IMR-90 (cell line): Measurements from ENCODE around the gene KCTD16. TPM values are rescaled to one million over a fixed set of nuclear protein-coding genes. Genes with fewer than 3 reads are reported as not detected.

ENCODE experiments used
- ATAC-seq: fragments of 200-7000 bp; cut with Tn5 transposase; 2 replicates; pipeline ENCODE4 v1.9.1; 2020; ENCODE audit warnings: low read depth, mild to moderate bottlenecking, moderate library complexity
- BruUV-seq: library from RNA; stranded (reverse); fragments of 400-500 nt; replicated peaks from 2 replicates; lab custom pipeline; 2021; lab: Mats Ljungman, UMichigan
- CTCF ChIA-PET: fragments of 300-600 bp; formaldehyde crosslinking; extraction: SDS; loops from one replicate; lab custom pipeline; 2021; ENCODE audit warnings: antibody characterized with exemption; lab: Yijun Ruan, JAX
- POLR2A ChIA-PET: fragments of 300-600 bp; sonication (Branson Sonifier 250); formaldehyde crosslinking; loops from one replicate; lab custom pipeline; 2022; ENCODE audit warnings: antibody characterized with exemption; ENCODE audit not compliant: unreplicated experiment; lab: Charles Lee
- DNase-seq: peaks from one replicate; pipeline ENCODE4 v3.0.0; 2013
- H2AFZ ChIP-seq: replicated peaks from 2 replicates; pipeline ENCODE3; 2013; ENCODE audit warnings: low read length, mild to moderate bottlenecking; ENCODE audit not compliant: poor library complexity
- H2AK5ac ChIP-seq: 2 replicates; pipeline ENCODE4 v1.6.1; 2013; ENCODE audit warnings: low read depth, low read length, inconsistent platforms
- H2AK9ac ChIP-seq: replicated peaks from 2 replicates; pipeline ENCODE3; 2013; ENCODE audit warnings: mild to moderate bottlenecking, low read depth, low read length, moderate library complexity; ENCODE audit not compliant: poor library complexity
- H2BK120ac ChIP-seq: 2 replicates; pipeline ENCODE4 v1.6.1; 2013; ENCODE audit warnings: low read depth, low read length, inconsistent platforms
- H2BK15ac ChIP-seq: 3 replicates; pipeline ENCODE4 v1.6.1; 2013; ENCODE audit warnings: low read depth, low read length, inconsistent platforms
- H2BK20ac ChIP-seq: 2 replicates; pipeline ENCODE4 v1.6.1; 2013; ENCODE audit warnings: low read depth, mild to moderate bottlenecking, inconsistent platforms, low read length, moderate library complexity
- H2BK5ac ChIP-seq: 2 replicates; pipeline ENCODE4 v1.6.1; 2013; ENCODE audit warnings: mild to moderate bottlenecking, low read depth, low read length, inconsistent platforms; ENCODE audit not compliant: poor library complexity, severe bottlenecking
- H3K14ac ChIP-seq: replicated peaks from 2 replicates; pipeline ENCODE4 v1.6.1; 2013; ENCODE audit warnings: low read depth, low read length, inconsistent platforms
- H3K18ac ChIP-seq: 2 replicates; pipeline ENCODE4 v1.6.1; 2013; ENCODE audit warnings: low read depth, low read length, control low read depth
- H3K23ac ChIP-seq: 2 replicates; pipeline ENCODE4 v1.6.1; 2013; ENCODE audit warnings: low read depth, low read length, inconsistent platforms
- H3K27ac ChIP-seq: 2 replicates; pipeline ENCODE4 v1.5.1; 2013; ENCODE audit warnings: mild to moderate bottlenecking, control low read depth, low read length; ENCODE audit not compliant: insufficient read depth
- H3K27me3 ChIP-seq: 2 replicates; pipeline ENCODE4 v1.6.1; 2013; ENCODE audit warnings: low read length; ENCODE audit not compliant: control insufficient read depth, insufficient read depth
- H3K36me3 ChIP-seq: 2 replicates; pipeline ENCODE4 v1.6.1; 2013; ENCODE audit warnings: low read length, mixed read lengths; ENCODE audit not compliant: control insufficient read depth, insufficient read depth
- H3K4ac ChIP-seq: 2 replicates; pipeline ENCODE4 v1.6.1; 2013; ENCODE audit warnings: low read depth, low read length, inconsistent platforms
- H3K4me1 ChIP-seq: 2 replicates; pipeline ENCODE4 v1.6.1; 2013; ENCODE audit warnings: low read length, mixed read lengths; ENCODE audit not compliant: control insufficient read depth, insufficient read depth
- H3K4me2 ChIP-seq: 2 replicates; pipeline ENCODE4 v1.6.1; 2013; ENCODE audit warnings: low read depth, mild to moderate bottlenecking, control low read depth, low read length, moderate library complexity
- H3K4me3 ChIP-seq: 2 replicates; pipeline ENCODE4 v1.5.1; 2013; ENCODE audit warnings: low read depth, mild to moderate bottlenecking, control low read depth, low read length, moderate library complexity; ENCODE audit not compliant: insufficient read depth
- H3K56ac ChIP-seq: 2 replicates; pipeline ENCODE4 v1.6.1; 2013; ENCODE audit warnings: low read length, inconsistent platforms; ENCODE audit not compliant: insufficient read depth; ENCODE audit errors: extremely low read depth
- H3K79me1 ChIP-seq, 2 experiments: 2 replicates each; pipeline ENCODE4 v1.6.1; 2013; ENCODE audit warnings: low read length in 2 of 2, inconsistent platforms in 1 of 2, low read depth in 1 of 2
- H3K9ac ChIP-seq: 2 replicates; pipeline ENCODE4 v1.6.1; 2013; ENCODE audit warnings: low read depth, low read length, control low read depth
- H3K9me1 ChIP-seq: 2 replicates; pipeline ENCODE4 v1.6.1; 2013; ENCODE audit warnings: low read length, inconsistent platforms; ENCODE audit not compliant: insufficient read depth
- H3K9me3 ChIP-seq: 2 replicates; pipeline ENCODE4 v1.6.1; 2013; ENCODE audit warnings: low read length; ENCODE audit not compliant: control insufficient read depth, insufficient read depth
- H4K20me1 ChIP-seq: 2 replicates; pipeline ENCODE4 v1.6.1; 2013; ENCODE audit warnings: low read length, inconsistent platforms; ENCODE audit not compliant: insufficient read depth
- H4K5ac ChIP-seq: 2 replicates; pipeline ENCODE4 v1.6.1; 2013; ENCODE audit warnings: mild to moderate bottlenecking, low read depth, low read length, control low read depth
- H4K8ac ChIP-seq, 2 experiments: 2 replicates each; pipeline ENCODE4 v1.6.1; 2013; ENCODE audit warnings: low read depth in 2 of 2, low read length in 2 of 2, control low read depth in 1 of 2, inconsistent platforms in 1 of 2
- H4K91ac ChIP-seq: 2 replicates; pipeline ENCODE4 v1.6.1; 2013; ENCODE audit warnings: low read depth, low read length, inconsistent platforms; ENCODE audit not compliant: insufficient read depth
- CEBPB ChIP-seq: IDR thresholded peaks from 2 replicates; pipeline ENCODE4 v1.6.1; 2012; ENCODE audit warnings: low read depth, low read length, improper control_type of control experiment
- FOS ChIP-seq: fragments of 150-350 bp; IDR thresholded peaks from 2 replicates; pipeline ENCODE4 v1.6.1; 2016; ENCODE audit warnings: low read depth, low read length
- MXI1 ChIP-seq: IDR thresholded peaks from 2 replicates; pipeline ENCODE4 v1.6.1; 2012; ENCODE audit warnings: low read depth, mild to moderate bottlenecking, low read length, moderate library complexity, borderline replicate concordance
- USF2 ChIP-seq: fragments of 150-350 bp; IDR thresholded peaks from 2 replicates; pipeline ENCODE4 v1.6.1; 2017; ENCODE audit warnings: mild to moderate bottlenecking, antibody characterized with exemption, low read length, low read depth
- WGBS, 2 experiments: methylation state at CpG; one replicate each; pipeline versions ENCODE4 v1.1.5 to v1.1.7; 2013; ENCODE audit warnings: missing lambda C conversion rate in 2 of 2; ENCODE audit not compliant: insufficient read length in 1 of 2; ENCODE audit errors: extremely low coverage in 2 of 2; 5-methylcytosine and 5-hydroxymethylcytosine counted together
- dilution Hi-C: fragments of 300-500 bp; cut with HindIII; formaldehyde crosslinking; loops from one replicate; pipeline ENCODE4 v1.14.3; 2018; ENCODE audit warnings: low sequenced_read_pairs; ENCODE audit not compliant: unreplicated experiment
- in situ Hi-C: fragments of 300-500 bp; cut with MboI; formaldehyde crosslinking; loops from 3 replicates; pipeline ENCODE4 v1.14.3; 2019; ENCODE audit warnings: low sequenced_read_pairs, inconsistent platforms, mixed read lengths
- intact Hi-C: fragments of 100-400 bp; cut with micrococcal nuclease; formaldehyde crosslinking; loops from 2 replicates; pipeline ENCODE4 v1.10.0; 2022
- polyA plus RNA-seq, 3 experiments: library from polyadenylated mRNA; depleted of rRNA; stranded (reverse); fragments of >200 nt; gene quantifications; 2 replicates each; pipeline ENCODE4 v1.2.3, GENCODE V29; 2012; ENCODE audit warnings: low replicate concordance in 1 of 3
- total RNA-seq: library from RNA; depleted of rRNA; stranded (reverse); fragments of >200 nt; gene quantifications from 2 replicates; pipeline ENCODE4 v1.2.3, GENCODE V29; 2012
- TF ChIP-seq, protein P1 (sequence below): fragments of 150-350 bp; IDR thresholded peaks from 2 replicates; pipeline ENCODE4 v1.6.1; 2016; ENCODE audit warnings: low read depth, mild to moderate bottlenecking, low read length, moderate library complexity, borderline replicate concordance

KCTD16 gene
- total and polyA plus RNA-seq, 2 of the 4 experiments (the other 2 are of a cell fraction) = 0.43 to 1.1 TPM

DNA sequence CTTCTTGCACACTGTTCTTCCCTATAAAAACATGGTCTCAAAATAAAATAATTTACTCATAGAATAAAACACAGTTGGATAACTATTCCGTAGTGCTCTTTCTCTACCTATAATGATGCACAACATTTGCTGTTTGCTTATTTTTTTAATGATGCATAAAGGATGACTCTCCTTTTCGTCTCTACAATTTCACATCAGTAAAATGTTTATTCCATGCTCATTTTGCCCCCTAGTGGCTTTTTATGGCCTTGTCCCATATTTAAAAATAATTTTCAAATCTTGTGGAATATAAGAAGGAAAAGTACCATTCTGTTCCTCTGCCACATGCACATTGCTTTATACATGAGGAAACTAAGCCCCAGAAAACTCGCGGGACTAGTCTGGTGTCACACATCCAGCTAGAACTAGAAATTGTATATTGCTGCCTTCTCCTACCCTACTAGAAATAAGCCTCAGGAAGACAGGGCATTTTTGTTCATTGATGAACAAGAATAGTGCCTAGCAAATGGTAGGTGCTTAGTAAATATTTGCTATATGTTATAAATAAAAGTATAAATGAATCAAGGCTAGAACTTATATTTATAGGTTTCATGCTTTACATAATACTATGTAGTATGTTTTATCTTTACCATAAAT, 12.7 kb downstream of the KCTD16 start (continued):
- TF ChIP-seq, protein P1, sequence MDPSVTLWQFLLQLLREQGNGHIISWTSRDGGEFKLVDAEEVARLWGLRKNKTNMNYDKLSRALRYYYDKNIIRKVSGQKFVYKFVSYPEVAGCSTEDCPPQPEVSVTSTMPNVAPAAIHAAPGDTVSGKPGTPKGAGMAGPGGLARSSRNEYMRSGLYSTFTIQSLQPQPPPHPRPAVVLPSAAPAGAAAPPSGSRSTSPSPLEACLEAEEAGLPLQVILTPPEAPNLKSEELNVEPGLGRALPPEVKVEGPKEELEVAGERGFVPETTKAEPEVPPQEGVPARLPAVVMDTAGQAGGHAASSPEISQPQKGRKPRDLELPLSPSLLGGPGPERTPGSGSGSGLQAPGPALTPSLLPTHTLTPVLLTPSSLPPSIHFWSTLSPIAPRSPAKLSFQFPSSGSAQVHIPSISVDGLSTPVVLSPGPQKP = no peak

DNA sequence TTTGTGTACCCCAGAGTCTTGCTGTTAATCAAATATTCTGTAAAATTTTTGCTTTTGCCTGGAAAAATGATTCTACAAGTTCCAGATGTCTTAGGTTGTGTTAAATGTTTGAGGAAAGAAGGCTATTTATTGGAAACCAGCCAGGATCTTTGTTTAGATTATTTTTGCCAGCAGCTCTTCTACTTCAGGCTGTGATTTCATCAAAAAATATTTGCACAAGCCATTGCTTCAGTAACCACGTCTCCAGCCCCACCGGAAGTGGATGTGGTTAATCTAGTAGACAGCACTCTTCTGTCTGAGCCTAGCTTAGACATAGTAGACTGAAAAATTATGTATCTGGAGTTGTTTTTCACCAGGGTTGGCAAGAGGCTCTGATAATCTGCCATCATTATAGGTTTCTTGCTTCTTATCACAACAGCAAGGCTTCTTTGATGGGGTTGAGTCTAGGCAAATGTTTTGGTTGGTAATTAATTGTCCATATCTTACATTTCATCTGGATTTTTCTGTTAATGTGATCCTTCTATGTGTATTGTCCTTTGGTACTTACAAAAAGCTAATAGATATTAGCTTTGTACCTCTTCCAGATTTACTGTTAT, 17.1 kb downstream of the KCTD16 start:
- dilution Hi-C loops = no loop called here
- no peak overlapping the region; the same call in 1 of the 2 replicates for H3K9ac ChIP-seq
- no peak overlapping the region for H3K4me3 ChIP-seq
- WGBS, 2 experiments = no CpG with 5 or more reads among the region's 2 CpGs
- no peak overlapping the region for H2AK9ac ChIP-seq
- ChIA-PET POLR2A (interaction anchor here (0.6 kb wide), 1 partner anchor 8 kb away, joined by 4 read pairs; no protein-coding TSS in a partner anchor), CTCF (interaction anchor here (1.0 kb wide), 1 partner anchor 10 kb away, joined by 3 read pairs; no protein-coding TSS in a partner anchor)
- peak overlapping the region; percentile 34; the same call in 1 of the 2 replicates for H3K27ac ChIP-seq
- H3K9me1 ChIP-seq = no peaks in the 10 kb centered on the region
- no peaks in the 10 kb centered on the region for H3K27me3 ChIP-seq
- H3K4me1 ChIP-seq = peaks cover 6% of the 10 kb centered on the region; the same call in 1 of the 2 replicates
- in situ Hi-C loops = loop anchor here (25.0 kb wide), 1 partner anchor 1175 kb away; no protein-coding TSS in a partner anchor
- H3K9me3 ChIP-seq = no peaks in the 10 kb centered on the region
- H4K20me1 ChIP-seq = no peaks in the 10 kb centered on the region
- H2AK5ac ChIP-seq = no peak overlapping the region
- no peaks in the 10 kb centered on the region for H3K36me3 ChIP-seq
- H3K4me2 ChIP-seq = peak overlapping the region; percentile 91; the same call in 1 of the 2 replicates
- H2BK120ac ChIP-seq = peak overlapping the region; percentile 79
- H2BK5ac ChIP-seq = peak overlapping the region; percentile 92
- no peak overlapping the region for H4K91ac ChIP-seq
- TF ChIP-seq MXI1 (no peak), USF2 (no peak), FOS (peak; percentile 43), CEBPB (peak; percentile 93)
- H3K18ac ChIP-seq = peak overlapping the region; percentile 99; the same call in 1 of the 2 replicates
- H4K5ac ChIP-seq = peak overlapping the region; percentile 95; the same call in 1 of the 2 replicates
- peak overlapping the region; percentile 67; the same call in 1 of the 2 replicates for H2BK20ac ChIP-seq
- H2AFZ ChIP-seq = no peak overlapping the region
- H2BK15ac ChIP-seq = no peak overlapping the region; the same call in 2 of the 3 replicates
- H3K56ac ChIP-seq = no peak overlapping the region
- peak overlapping the region; percentile 41 to 65; a peak in 3 of 4 replicates for H4K8ac ChIP-seq
- intact Hi-C loops = loop anchor here (10.0 kb wide), 1 partner anchor 1473 kb away; no protein-coding TSS in a partner anchor
- H3K4ac ChIP-seq = peak overlapping the region; percentile 51; the same call in 1 of the 2 replicates
- no peaks in the 10 kb centered on the region for H3K79me1 ChIP-seq
- H3K14ac ChIP-seq = no peak overlapping the region
- DNase-seq (peak; percentile 99), ATAC-seq (peak; percentile 68)
- no TSS peak for BruUV-seq
- no peak overlapping the region; the same call in 1 of the 2 replicates for H3K23ac ChIP-seq
